ENCODE data around the gene APOD.
A peak's percentile ranks its signal among the peaks of the same experiment; 100 is the strongest.

Gene APOD

DNA sequence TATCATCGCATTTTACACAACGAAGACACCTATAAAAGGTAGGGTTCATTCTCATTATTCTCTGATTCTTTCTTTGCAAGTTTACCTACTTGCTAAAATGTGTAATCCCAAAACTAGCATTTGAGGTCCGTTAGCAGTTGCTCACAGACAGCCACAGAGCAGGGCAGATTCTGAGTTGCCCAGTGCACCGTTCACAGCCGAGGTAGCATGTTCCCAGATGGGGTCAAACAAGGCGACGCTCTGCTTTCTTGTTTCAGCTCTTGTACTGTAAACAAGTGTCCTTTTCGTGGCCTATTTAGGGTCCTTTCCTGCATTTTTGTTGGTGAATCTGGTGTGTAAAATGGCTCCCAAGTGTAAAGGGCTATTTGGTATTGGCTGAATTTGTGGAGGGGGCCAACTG is 43.7 kb downstream of the APOD start:
- no peak overlapping the region for H2AFZ ChIP-seq (ENCODE audit: low read depth)
- H3K4me3 ChIP-seq (IDR thresholded peaks at IDR 0.05; ENCODE audit: insufficient read depth, low read depth, low read length), result no peak overlapping the region
- H3K79me2 ChIP-seq (ENCODE audit: insufficient read depth, low read depth), result peaks cover 80% of the 10 kb centered on the region
- H3K36me3 ChIP-seq (ENCODE audit: insufficient read depth), result no peaks in the 10 kb centered on the region
- peak overlapping the region; percentile 78; the same call in 1 of the 2 replicates for H3K9ac ChIP-seq
- H3K27ac ChIP-seq, result peak overlapping the region; percentile 70
- no peaks in the 10 kb centered on the region for H3K27me3 ChIP-seq (ENCODE audit: insufficient read depth, low read depth)
- peaks cover 2% of the 10 kb centered on the region; the same call in 1 of the 2 replicates for H4K20me1 ChIP-seq (ENCODE audit: insufficient read depth)
- H3K4me2 ChIP-seq, result peak overlapping the region; percentile 50
- no peak for TF ChIP-seq CTCF (conservative IDR thresholded peaks at IDR 0.05; ENCODE audit: low read depth, low read length)
- H3K4me1 ChIP-seq (ENCODE audit: low read depth, poor library complexity, severe bottlenecking), result peaks cover 74% of the 10 kb centered on the region

GRCh38 chr3:195539479-195539878 is 44.3 kb downstream of the APOD start:
- Histone ChIP-seq H3K36me3 (ENCODE audit: insufficient read depth) (no peaks in the 10 kb centered on the region), H3K4me3 (IDR thresholded peaks at IDR 0.05; ENCODE audit: insufficient read depth, low read depth, low read length) (no peak overlapping the region), H4K20me1 (ENCODE audit: insufficient read depth) (peaks cover 2% of the 10 kb centered on the region; the same call in 1 of the 2 replicates), H3K4me2 (peak overlapping the region; percentile 50), H3K27me3 (ENCODE audit: insufficient read depth, low read depth) (no peaks in the 10 kb centered on the region), H3K4me1 (ENCODE audit: low read depth, poor library complexity, severe bottlenecking) (peaks cover 74% of the 10 kb centered on the region), H3K9ac (peak overlapping the region; percentile 78; the same call in 1 of the 2 replicates), H2AFZ (ENCODE audit: low read depth) (no peak overlapping the region), H3K79me2 (ENCODE audit: insufficient read depth, low read depth) (peaks cover 85% of the 10 kb centered on the region), H3K27ac (peak overlapping the region; percentile 70)
- no peak for TF ChIP-seq CTCF (conservative IDR thresholded peaks at IDR 0.05; ENCODE audit: low read depth, low read length)

- H3K9ac ChIP-seq, result peak overlapping the region; percentile 78; the same call in 1 of the 2 replicates
- H3K4me3 ChIP-seq (IDR thresholded peaks at IDR 0.05; ENCODE audit: insufficient read depth, low read depth, low read length), result peak overlapping the region; percentile 87
- H3K4me2 ChIP-seq, result peak overlapping the region; percentile 50
- no peaks in the 10 kb centered on the region for H3K36me3 ChIP-seq (ENCODE audit: insufficient read depth)
- H3K4me1 ChIP-seq (ENCODE audit: low read depth, poor library complexity, severe bottlenecking), result peaks cover 79% of the 10 kb centered on the region
- peaks cover 100% of the 10 kb centered on the region for H3K79me2 ChIP-seq (ENCODE audit: insufficient read depth, low read depth)
- peak overlapping the region; percentile 70 for H3K27ac ChIP-seq
- H2AFZ ChIP-seq (ENCODE audit: low read depth), result no peak overlapping the region
- H3K27me3 ChIP-seq (ENCODE audit: insufficient read depth, low read depth), result no peaks in the 10 kb centered on the region
- no peak for TF ChIP-seq CTCF (conservative IDR thresholded peaks at IDR 0.05; ENCODE audit: low read depth, low read length)
- peaks cover 2% of the 10 kb centered on the region for H4K20me1 ChIP-seq (ENCODE audit: insufficient read depth)
Measured at GRCh38 chr3:195537995-195538394, 45.7 kb downstream of the APOD start.

DNA sequence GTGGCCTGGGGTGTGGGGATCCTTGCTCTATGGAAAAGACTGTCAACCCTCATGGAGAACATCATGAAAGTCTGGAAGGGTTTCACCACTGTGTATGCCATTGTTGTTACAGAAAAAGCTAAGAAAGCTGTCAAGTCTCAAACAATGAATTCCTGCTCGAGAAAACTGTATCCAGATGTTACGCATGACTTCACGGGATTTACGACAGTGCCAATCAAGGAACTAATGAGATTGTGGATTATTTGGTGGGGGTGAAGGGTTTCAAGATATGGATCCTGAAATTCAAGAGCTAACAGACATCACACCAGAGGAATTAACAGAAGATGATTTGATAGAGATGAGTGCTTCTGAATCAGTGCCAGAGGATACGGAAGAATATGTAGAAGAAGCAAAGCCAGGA is 48.4 kb downstream of the APOD start:
- no peak overlapping the region for H3K4me3 ChIP-seq (IDR thresholded peaks at IDR 0.05; ENCODE audit: insufficient read depth, low read depth, low read length)
- no peaks in the 10 kb centered on the region for H3K36me3 ChIP-seq (ENCODE audit: insufficient read depth)
- peaks cover 95% of the 10 kb centered on the region for H3K4me1 ChIP-seq (ENCODE audit: low read depth, poor library complexity, severe bottlenecking)
- TF ChIP-seq CTCF (conservative IDR thresholded peaks at IDR 0.05; ENCODE audit: low read depth, low read length), result no peak
- no peak overlapping the region for H3K9ac ChIP-seq
- no peak overlapping the region for H3K27ac ChIP-seq
- peaks cover 2% of the 10 kb centered on the region for H4K20me1 ChIP-seq (ENCODE audit: insufficient read depth)
- peaks cover 100% of the 10 kb centered on the region for H3K79me2 ChIP-seq (ENCODE audit: insufficient read depth, low read depth)
- H3K4me2 ChIP-seq, result peak overlapping the region; percentile 0; the same call in 1 of the 2 replicates
- no peaks in the 10 kb centered on the region for H3K27me3 ChIP-seq (ENCODE audit: insufficient read depth, low read depth)
- no peak overlapping the region for H2AFZ ChIP-seq (ENCODE audit: low read depth)

Data from KMS-11 (cell line).